Esophagus (tissue), 2 donors: ENCODE results near the gene PRR20G. TPM values are rescaled to one million over a fixed set of nuclear protein-coding genes. Genes with fewer than 3 reads are reported as not detected.

Source experiments
- H3K27ac ChIP-seq, 2 donors: one replicate each; pipeline ENCODE4 v1.5.1; 2013; ENCODE audit warnings: low read depth in 2 of 2, mild to moderate bottlenecking in 2 of 2, inconsistent platforms in 1 of 2, low read length in 1 of 2, moderate library complexity in 1 of 2
- H3K27me3 ChIP-seq, 2 donors: one replicate each; pipeline ENCODE4 v1.6.1; 2013; ENCODE audit warnings: low read length in 2 of 2, control low read depth in 1 of 2, mild to moderate bottlenecking in 1 of 2; ENCODE audit not compliant: insufficient read depth in 2 of 2, control insufficient read depth in 1 of 2
- H3K36me3 ChIP-seq, 2 donors: one replicate each; pipeline ENCODE4 v1.6.1; 2013; ENCODE audit warnings: low read length in 1 of 2; ENCODE audit not compliant: control insufficient read depth in 2 of 2, insufficient read depth in 2 of 2
- H3K4me1 ChIP-seq, 2 donors: one replicate each; pipeline ENCODE4 v1.6.1; 2013; ENCODE audit warnings: low read length in 1 of 2; ENCODE audit not compliant: control insufficient read depth in 2 of 2, insufficient read depth in 2 of 2
- H3K4me3 ChIP-seq, 2 donors: one replicate each; pipeline ENCODE4 v1.5.1; 2013; ENCODE audit warnings: low read length in 2 of 2, mild to moderate bottlenecking in 2 of 2, low read depth in 1 of 2, moderate library complexity in 1 of 2
- H3K9me3 ChIP-seq, 2 donors: one replicate each; pipeline ENCODE4 v1.6.1; 2013; ENCODE audit warnings: mild to moderate bottlenecking in 2 of 2, low read depth in 1 of 2, low read length in 1 of 2, moderate library complexity in 1 of 2; ENCODE audit not compliant: control insufficient read depth in 2 of 2, insufficient read depth in 1 of 2
- WGBS, 2 donors: extraction: QIAGEN DNeasy Blood & Tissue Kit; methylation state at CpG; one replicate each; pipeline ENCODE4 v1.1.7; 2013; 5-methylcytosine and 5-hydroxymethylcytosine counted together
- polyA plus RNA-seq, 2 donors: library from polyadenylated mRNA; stranded (reverse); fragments of 200-250 nt; gene quantifications; one replicate each; pipeline ENCODE4 v1.2.3, GENCODE V29; 2013
- donor health status: healthy with polysubstance abuse.
- donor health status: Bipolar disorder and iron deficiency.

PRR20G gene
- polyA plus RNA-seq, 2 donors: not detected

GRCh38 chr3:127273206-127273605 lies 14.6 kb downstream of the PRR20G start:
- WGBS, 2 donors: 43 to 61% methylated on average over 2 of the region's 2 CpGs
- Histone ChIP-seq H3K36me3 (no peaks in the 10 kb centered on the region), H3K27ac (no peak overlapping the region), H3K4me3 (no peak overlapping the region), H3K9me3 (peaks cover 0 to 14% of the 10 kb centered on the region in 2 donors), H3K27me3 (no peaks in the 10 kb centered on the region), H3K4me1 (no peaks in the 10 kb centered on the region)

- peaks cover 0 to under 1% of the 10 kb centered on the region in 2 donors for H3K4me1 ChIP-seq
- 67 to 68% methylated on average over 9 to 10 of the region's 10 CpGs for WGBS, 2 donors
- no peaks in the 10 kb centered on the region for H3K27me3 ChIP-seq
- H3K9me3 ChIP-seq: peaks cover 3 to 6% of the 10 kb centered on the region in 2 donors
- no peak overlapping the region for H3K4me3 ChIP-seq
- no peak overlapping the region for H3K27ac ChIP-seq
- no peaks in the 10 kb centered on the region for H3K36me3 ChIP-seq
These were observed 21.7 kb downstream of the PRR20G start for GRCh38 chr3:127266186-127266585.

GRCh38 chr3:127265581-127265981 lies 22.3 kb downstream of the PRR20G start:
- Histone ChIP-seq H3K4me1 (peaks cover 0 to 2% of the 10 kb centered on the region in 2 donors), H3K36me3 (no peaks in the 10 kb centered on the region), H3K9me3 (peaks cover 3 to 6% of the 10 kb centered on the region in 2 donors), H3K27me3 (no peaks in the 10 kb centered on the region), H3K27ac (no peak overlapping the region), H3K4me3 (no peak overlapping the region)
- 89 to 92% methylated on average over 7 of the region's 7 CpGs for WGBS, 2 donors

GRCh38 chr3:127264794-127265514 lies 22.9 kb downstream of the PRR20G start:
- H3K27me3 ChIP-seq: no peaks in the 10 kb centered on the region
- no peak overlapping the region for H3K27ac ChIP-seq
- 86% methylated on average over 11 of the region's 11 CpGs for WGBS, 2 donors
- peaks cover 0 to 2% of the 10 kb centered on the region in 2 donors for H3K4me1 ChIP-seq
- H3K9me3 ChIP-seq: peaks cover 3 to 6% of the 10 kb centered on the region in 2 donors
- no peaks in the 10 kb centered on the region for H3K36me3 ChIP-seq
- H3K4me3 ChIP-seq: no peak overlapping the region

DNA sequence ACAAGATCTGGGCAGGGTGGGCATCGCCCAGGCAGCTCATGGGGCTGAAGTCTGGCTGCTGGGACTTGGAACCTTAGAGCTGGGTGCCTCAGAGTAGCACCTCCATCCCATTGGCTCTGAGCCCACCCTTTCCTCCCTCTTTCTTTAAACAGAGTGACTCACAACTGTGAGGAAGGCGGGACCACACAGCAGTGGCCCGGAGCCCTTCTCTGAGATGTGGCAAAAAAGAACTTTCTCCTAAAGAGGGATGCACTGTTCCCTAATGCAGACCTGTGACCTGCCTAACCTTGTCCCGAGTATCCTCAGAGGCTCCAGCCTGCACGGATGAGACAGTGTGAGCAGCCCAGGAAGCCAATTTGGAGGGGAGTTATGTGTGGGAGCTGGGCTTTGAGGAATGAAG lies 23.6 kb downstream of the PRR20G start:
- H3K27me3 ChIP-seq: no peaks in the 10 kb centered on the region
- no peak overlapping the region for H3K4me3 ChIP-seq
- 39 to 47% methylated on average over 5 of the region's 5 CpGs for WGBS, 2 donors
- peaks cover 0 to 2% of the 10 kb centered on the region in 2 donors for H3K4me1 ChIP-seq
- no peak overlapping the region for H3K27ac ChIP-seq
- H3K36me3 ChIP-seq: no peaks in the 10 kb centered on the region
- H3K9me3 ChIP-seq: peaks cover 3 to 6% of the 10 kb centered on the region in 2 donors

GRCh38 chr3:127263586-127264231 lies 24.1 kb downstream of the PRR20G start:
- Histone ChIP-seq H3K9me3 (peaks cover 3 to 5% of the 10 kb centered on the region in 2 donors), H3K27me3 (no peaks in the 10 kb centered on the region), H3K27ac (no peak overlapping the region), H3K4me1 (peaks cover 0 to 2% of the 10 kb centered on the region in 2 donors), H3K4me3 (no peak overlapping the region), H3K36me3 (no peaks in the 10 kb centered on the region)
- WGBS, 2 donors: 74 to 75% methylated on average over 9 of the region's 9 CpGs

- Histone ChIP-seq H3K9me3 (peaks cover 0 to 3% of the 10 kb centered on the region in 2 donors), H3K4me1 (peaks cover 0 to 2% of the 10 kb centered on the region in 2 donors), H3K27ac (no peak overlapping the region), H3K4me3 (no peak overlapping the region), H3K36me3 (no peaks in the 10 kb centered on the region), H3K27me3 (no peaks in the 10 kb centered on the region)
- WGBS, 2 donors: 84 to 93% methylated on average over 4 of the region's 4 CpGs
These were observed 24.8 kb downstream of the PRR20G start for GRCh38 chr3:127263037-127263436.

DNA sequence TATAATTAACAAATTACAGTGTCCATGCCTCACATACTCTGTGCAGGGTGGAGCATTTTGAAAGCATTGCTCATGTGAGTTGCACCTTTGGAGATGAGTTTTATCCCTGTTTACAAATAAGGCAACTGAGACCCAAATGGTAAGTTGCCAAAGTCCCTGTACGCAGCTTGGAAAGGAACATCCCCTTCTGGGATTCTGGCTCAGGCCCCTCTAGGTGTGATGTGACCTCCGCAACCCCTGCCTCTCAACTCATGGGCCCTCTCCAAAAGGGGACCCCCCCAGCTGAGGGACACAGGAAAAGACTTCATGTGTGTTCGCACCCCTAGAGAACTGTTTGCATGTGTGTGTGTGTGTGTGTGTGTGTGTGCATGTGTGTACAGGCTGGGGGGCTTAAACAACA lies 25.3 kb downstream of the PRR20G start:
- H3K36me3 ChIP-seq: no peaks in the 10 kb centered on the region
- 95 to 96% methylated on average over 3 of the region's 3 CpGs for WGBS, 2 donors
- no peak overlapping the region for H3K27ac ChIP-seq
- peaks cover 0 to 2% of the 10 kb centered on the region in 2 donors for H3K4me1 ChIP-seq
- H3K4me3 ChIP-seq: no peak overlapping the region
- H3K9me3 ChIP-seq: peaks cover 0 to 3% of the 10 kb centered on the region in 2 donors
- H3K27me3 ChIP-seq: no peaks in the 10 kb centered on the region

DNA sequence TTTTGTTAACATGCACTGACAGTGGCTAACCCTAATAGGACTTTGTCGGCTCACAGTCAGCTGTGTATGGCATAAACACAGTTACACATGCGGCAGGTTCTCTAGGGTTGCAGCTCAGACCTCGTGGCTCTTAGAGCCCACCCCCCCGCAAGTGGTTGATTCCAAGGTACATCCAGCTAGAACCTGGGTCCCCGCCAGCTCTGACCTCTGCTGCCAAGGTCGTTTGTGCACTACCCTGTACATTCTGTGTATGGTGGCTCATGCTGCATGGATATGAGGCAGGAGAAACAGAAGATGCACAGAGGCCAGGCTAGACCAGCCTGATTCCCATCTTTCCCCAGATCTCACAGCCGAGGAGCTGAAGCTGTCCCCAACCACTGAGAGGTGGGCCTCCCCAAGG lies 25.9 kb downstream of the PRR20G start:
- Histone ChIP-seq H3K36me3 (no peaks in the 10 kb centered on the region), H3K27ac (no peak overlapping the region), H3K4me1 (peaks cover 0 to 2% of the 10 kb centered on the region in 2 donors), H3K9me3 (peaks cover 0 to 3% of the 10 kb centered on the region in 2 donors), H3K27me3 (no peaks in the 10 kb centered on the region), H3K4me3 (no peak overlapping the region)
- WGBS, 2 donors: 76 to 77% methylated on average over 7 of the region's 7 CpGs
